NCI-H2171 treated with DMSO at 0.1 percent for 48 hours (cell line): ENCODE results near the gene SMYD4.
"Not testable (repeated sequence)": the region's sequence is repeated elsewhere in the genome, so short reads cannot be mapped to it uniquely, and the experiment has no call there.

Experiments
- DNase-seq: peaks from one replicate; lab custom pipeline; 2025; lab: John Stamatoyannopoulos, UW

Gene SMYD4

GRCh38 chr17:1755827-1756262 is 73.9 kb downstream of the SMYD4 start:
- DNase-seq = no peak

GRCh38 chr17:1755252-1755826 is 74.4 kb downstream of the SMYD4 start:
- DNase-seq = peak; percentile 75

- no peak for DNase-seq
These were observed 75.1 kb downstream of the SMYD4 start for GRCh38 chr17:1754430-1755112.

- no peak for DNase-seq
These were observed 75.8 kb downstream of the SMYD4 start for GRCh38 chr17:1753767-1754429.

- no peak for DNase-seq
These were observed 77.1 kb downstream of the SMYD4 start for GRCh38 chr17:1752425-1753262.

- DNase-seq = no peak
These were observed 79.1 kb downstream of the SMYD4 start for GRCh38 chr17:1750628-1751027.

GRCh38 chr17:1746975-1747543 is 82.6 kb downstream of the SMYD4 start:
- peak; percentile 98 for DNase-seq

GRCh38 chr17:1745513-1746020 is 84.1 kb downstream of the SMYD4 start:
- DNase-seq = no peak

GRCh38 chr17:1744551-1745512 is 84.9 kb downstream of the SMYD4 start:
- DNase-seq = no peak

GRCh38 chr17:1743088-1743439 is 86.6 kb downstream of the SMYD4 start:
- DNase-seq = no peak

GRCh38 chr17:1742371-1743087 is 87.2 kb downstream of the SMYD4 start, which contains the start of gene SERPINF2:
Gene SERPINF2, plus strand, starts transcription at chr17:1742871. Its CDS starts 2,125 bp downstream, at chr17:1744996.
- DNase-seq = no peak

- DNase-seq = not testable (repeated sequence)
These were observed 87.8 kb downstream of the SMYD4 start for GRCh38 chr17:1741899-1742298.

GRCh38 chr17:1737531-1738291 is 92.0 kb downstream of the SMYD4 start:
- DNase-seq = no peak

- DNase-seq = peak; percentile 92
These were observed 93.1 kb downstream of the SMYD4 start for GRCh38 chr17:1736348-1737281.

- no peak for DNase-seq
These were observed 93.8 kb downstream of the SMYD4 start for GRCh38 chr17:1735834-1736347.

- no peak for DNase-seq
These were observed 94.3 kb downstream of the SMYD4 start for GRCh38 chr17:1735418-1735817.

GRCh38 chr17:1733759-1734158 is 95.9 kb downstream of the SMYD4 start:
- no peak for DNase-seq

GRCh38 chr17:1732833-1733321 is 96.8 kb downstream of the SMYD4 start:
- peak; percentile 70 for DNase-seq
